A549 treated with AZD9567 at 1 μM for 4 hours (cell line): ENCODE measurements around the gene PCDH8. TPM values are rescaled to one million over a fixed set of nuclear protein-coding genes. Genes with fewer than 3 reads are reported as not detected.

ENCODE experiments used
- total RNA-seq: library from RNA; stranded (reverse); fragments of 200-300 nt; extraction: Qiagen RNA extraction; gene quantifications from 5 replicates; pipeline ENCODE4 v1.2.3, GENCODE V29; 2022; ENCODE audit not compliant: insufficient read depth

PCDH8 gene, protein sequence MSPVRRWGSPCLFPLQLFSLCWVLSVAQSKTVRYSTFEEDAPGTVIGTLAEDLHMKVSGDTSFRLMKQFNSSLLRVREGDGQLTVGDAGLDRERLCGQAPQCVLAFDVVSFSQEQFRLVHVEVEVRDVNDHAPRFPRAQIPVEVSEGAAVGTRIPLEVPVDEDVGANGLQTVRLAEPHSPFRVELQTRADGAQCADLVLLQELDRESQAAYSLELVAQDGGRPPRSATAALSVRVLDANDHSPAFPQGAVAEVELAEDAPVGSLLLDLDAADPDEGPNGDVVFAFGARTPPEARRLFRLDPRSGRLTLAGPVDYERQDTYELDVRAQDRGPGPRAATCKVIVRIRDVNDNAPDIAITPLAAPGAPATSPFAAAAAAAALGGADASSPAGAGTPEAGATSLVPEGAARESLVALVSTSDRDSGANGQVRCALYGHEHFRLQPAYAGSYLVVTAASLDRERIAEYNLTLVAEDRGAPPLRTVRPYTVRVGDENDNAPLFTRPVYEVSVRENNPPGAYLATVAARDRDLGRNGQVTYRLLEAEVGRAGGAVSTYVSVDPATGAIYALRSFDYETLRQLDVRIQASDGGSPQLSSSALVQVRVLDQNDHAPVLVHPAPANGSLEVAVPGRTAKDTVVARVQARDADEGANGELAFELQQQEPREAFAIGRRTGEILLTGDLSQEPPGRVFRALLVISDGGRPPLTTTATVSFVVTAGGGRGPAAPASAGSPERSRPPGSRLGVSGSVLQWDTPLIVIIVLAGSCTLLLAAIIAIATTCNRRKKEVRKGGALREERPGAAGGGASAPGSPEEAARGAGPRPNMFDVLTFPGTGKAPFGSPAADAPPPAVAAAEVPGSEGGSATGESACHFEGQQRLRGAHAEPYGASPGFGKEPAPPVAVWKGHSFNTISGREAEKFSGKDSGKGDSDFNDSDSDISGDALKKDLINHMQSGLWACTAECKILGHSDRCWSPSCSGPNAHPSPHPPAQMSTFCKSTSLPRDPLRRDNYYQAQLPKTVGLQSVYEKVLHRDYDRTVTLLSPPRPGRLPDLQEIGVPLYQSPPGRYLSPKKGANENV
- not detected in 5 replicates for total RNA-seq

DNA sequence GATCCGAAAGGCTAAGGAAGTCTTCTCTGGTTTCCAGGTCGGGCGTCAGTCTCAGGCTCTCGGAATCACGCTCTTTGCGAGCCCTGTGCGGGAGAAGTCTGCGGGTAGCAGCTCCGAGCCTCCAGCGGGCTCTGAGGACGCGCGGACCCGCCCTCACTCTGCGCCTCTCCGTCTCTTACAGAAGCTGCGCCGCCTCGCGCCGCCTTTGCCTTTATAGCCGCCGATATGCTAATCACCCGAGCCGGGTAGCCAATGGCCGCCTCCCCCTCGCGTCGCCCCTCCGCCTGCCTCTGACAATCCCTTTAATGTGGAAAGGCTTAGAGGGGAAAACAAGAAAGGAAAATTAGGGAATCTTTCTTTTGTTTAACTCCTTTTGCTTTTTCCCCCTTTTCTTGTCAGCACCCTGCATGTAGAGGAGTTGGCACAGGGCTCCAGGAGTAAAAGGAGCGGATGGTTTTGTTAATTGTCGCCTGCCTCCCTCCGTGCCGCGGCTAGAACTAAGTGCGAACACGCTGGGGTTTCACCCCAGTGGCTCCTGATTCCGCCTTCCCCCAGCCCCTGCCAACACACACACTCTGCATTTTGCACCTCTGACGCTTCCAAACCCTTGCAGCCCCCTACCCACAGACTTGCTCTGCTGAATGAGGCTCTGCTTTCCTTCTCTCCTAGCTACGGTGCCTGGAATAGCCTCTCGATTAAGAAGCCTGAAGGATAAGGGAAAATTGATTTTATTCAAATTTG lies at the start of gene PCDH8:
TSS of gene PCDH8 (minus strand) at position 186 of the 741 bp plus-strand sequence. CDS start 204 bp downstream, outside the sequence.

Other genes starting within 250 kb of the PCDH8 start
- gene HNRNPA1L2, start 206.2 kb downstream of the PCDH8 start, total RNA-seq, result 3.6 to 6.6 TPM (median 5.8 TPM) in 5 replicates
- gene SUGT1, start 195.8 kb downstream of the PCDH8 start, total RNA-seq, result 43.4 to 57.1 TPM (median 47.0 TPM) in 5 replicates
- not detected in 5 replicates for gene CNMD, start 108.8 kb downstream of the PCDH8 start, total RNA-seq
- gene OLFM4, start 180.2 kb upstream of the PCDH8 start, total RNA-seq, result not detected in 5 replicates